Mesenchymal stem cell (in vitro differentiated cells and primary cell): ENCODE measurements around the gene ZNF10. TPM values are rescaled to one million over a fixed set of nuclear protein-coding genes. Genes with fewer than 3 reads are reported as not detected.
A peak's percentile ranks its signal among the peaks of the same experiment; 100 is the strongest.

ENCODE experiments used
- DNase-seq: peaks from one replicate; pipeline ENCODE4 v3.0.0-alpha.2; 2013
- H2AFZ ChIP-seq: one replicate; pipeline ENCODE4 v1.6.1; 2013; ENCODE audit warnings: low read depth, mild to moderate bottlenecking, control low read depth, inconsistent platforms, low read length, moderate library complexity
- H2AK5ac ChIP-seq: 2 replicates; pipeline ENCODE4 v1.6.1; 2013; ENCODE audit warnings: low read length, moderate library complexity, mild to moderate bottlenecking, inconsistent platforms; ENCODE audit not compliant: severe bottlenecking
- H2BK120ac ChIP-seq: one replicate; pipeline ENCODE4 v1.6.1; 2013; ENCODE audit warnings: low read depth, mild to moderate bottlenecking, inconsistent platforms, low read length, moderate library complexity
- H2BK12ac ChIP-seq, 2 experiments: one replicate each; pipeline ENCODE4 v1.6.1; 2013; ENCODE audit warnings: inconsistent platforms in 2 of 2, low read length in 2 of 2, mild to moderate bottlenecking in 2 of 2, moderate library complexity in 2 of 2, control low read depth in 1 of 2
- H2BK15ac ChIP-seq: one replicate; pipeline ENCODE4 v1.6.1; 2013; ENCODE audit warnings: mild to moderate bottlenecking, low read depth, inconsistent platforms; ENCODE audit not compliant: poor library complexity, severe bottlenecking
- H2BK5ac ChIP-seq: 2 replicates; pipeline ENCODE4 v1.6.1; 2013; ENCODE audit warnings: low read depth, mild to moderate bottlenecking, low read length, control low read depth, inconsistent platforms; ENCODE audit not compliant: poor library complexity, severe bottlenecking
- H3K14ac ChIP-seq, 2 experiments: one replicate each; pipeline ENCODE4 v1.6.1; 2013; ENCODE audit warnings: inconsistent platforms in 2 of 2, low read length in 2 of 2, control low read depth in 1 of 2, mild to moderate bottlenecking in 1 of 2, moderate library complexity in 1 of 2
- H3K18ac ChIP-seq, 2 experiments: one replicate each; pipeline ENCODE4 v1.6.1; 2013; ENCODE audit warnings: inconsistent platforms in 2 of 2, low read length in 2 of 2, control low read depth in 1 of 2, low read depth in 1 of 2, mild to moderate bottlenecking in 1 of 2
- H3K23ac ChIP-seq, 2 experiments: one replicate each; pipeline ENCODE4 v1.6.1; 2013; ENCODE audit warnings: inconsistent platforms in 2 of 2, low read length in 2 of 2, mild to moderate bottlenecking in 2 of 2, moderate library complexity in 2 of 2, control low read depth in 1 of 2
- H3K27ac ChIP-seq: 2 replicates; pipeline ENCODE4 v1.5.1; 2013; ENCODE audit warnings: mild to moderate bottlenecking, moderate library complexity, low read length, control low read depth, inconsistent platforms; ENCODE audit not compliant: poor library complexity, severe bottlenecking
- H3K27me3 ChIP-seq, 2 experiments: 2 replicates each; pipeline versions ENCODE4 v1.6.1 to v1.7.0; 2013; ENCODE audit warnings: low read length in 2 of 2, mild to moderate bottlenecking in 2 of 2, moderate library complexity in 2 of 2, control low read depth in 1 of 2, inconsistent platforms in 1 of 2; ENCODE audit not compliant: control insufficient read depth in 1 of 2, insufficient read depth in 1 of 2
- H3K36me3 ChIP-seq, 2 experiments: 2 replicates each; pipeline versions ENCODE4 v1.6.1 to v1.7.0; 2013; ENCODE audit warnings: low read length in 2 of 2, control low read depth in 1 of 2, inconsistent platforms in 1 of 2, low read depth in 1 of 2, mild to moderate bottlenecking in 1 of 2; ENCODE audit not compliant: insufficient read depth in 2 of 2, control insufficient read depth in 1 of 2
- H3K4ac ChIP-seq, 2 experiments: one replicate each; pipeline ENCODE4 v1.6.1; 2013; ENCODE audit warnings: inconsistent platforms in 2 of 2, low read length in 2 of 2, mild to moderate bottlenecking in 2 of 2, moderate library complexity in 2 of 2, control low read depth in 1 of 2, low read depth in 1 of 2
- H3K4me1 ChIP-seq: 2 replicates; pipeline ENCODE4 v1.6.1; 2013; ENCODE audit warnings: low read depth, low read length, control low read depth; ENCODE audit not compliant: control insufficient read depth, insufficient read depth
- H3K4me2 ChIP-seq: 2 replicates; pipeline ENCODE4 v1.6.1; 2013; ENCODE audit warnings: low read length, mild to moderate bottlenecking, inconsistent platforms; ENCODE audit not compliant: poor library complexity, severe bottlenecking
- H3K4me3 ChIP-seq, 2 experiments: 2 replicates each; pipeline versions ENCODE4 v1.5.1 to v1.7.0; 2013; ENCODE audit warnings: low read length in 2 of 2, mild to moderate bottlenecking in 2 of 2, control low read depth in 1 of 2, low read depth in 1 of 2; ENCODE audit not compliant: insufficient read depth in 1 of 2
- H3K79me1 ChIP-seq: replicated peaks from 2 replicates; pipeline ENCODE4 v1.6.1; 2013; ENCODE audit warnings: mild to moderate bottlenecking, control low read depth, low read length, inconsistent platforms; ENCODE audit not compliant: poor library complexity, severe bottlenecking
- H3K9ac ChIP-seq: 2 replicates; pipeline ENCODE4 v1.7.0; 2013; ENCODE audit warnings: mild to moderate bottlenecking, low read length, moderate library complexity
- H3K9me3 ChIP-seq: 2 replicates; pipeline ENCODE4 v1.7.0; 2013; ENCODE audit warnings: mild to moderate bottlenecking, low read length; ENCODE audit not compliant: control insufficient read depth
- H4K8ac ChIP-seq: one replicate; pipeline ENCODE4 v1.6.1; 2013; ENCODE audit warnings: inconsistent platforms, mild to moderate bottlenecking, low read length, moderate library complexity
- H4K91ac ChIP-seq: one replicate; pipeline ENCODE4 v1.6.1; 2013; ENCODE audit warnings: mild to moderate bottlenecking, low read length, inconsistent platforms
- WGBS: methylation state at CpG from one replicate; pipeline ENCODE4 v1.1.7; 2013; ENCODE audit warnings: mixed read lengths; 5-methylcytosine and 5-hydroxymethylcytosine counted together
- polyA plus RNA-seq, 2 experiments: library from polyadenylated mRNA; stranded (reverse); fragments of 200-250 nt; gene quantifications; one replicate each; pipeline ENCODE4 v1.2.3, GENCODE V29; 2013

Gene ZNF10
- polyA plus RNA-seq (2013, experiment 1 of 2): 4.1 TPM
- polyA plus RNA-seq (2013, experiment 2 of 2): 3.6 TPM

DNA sequence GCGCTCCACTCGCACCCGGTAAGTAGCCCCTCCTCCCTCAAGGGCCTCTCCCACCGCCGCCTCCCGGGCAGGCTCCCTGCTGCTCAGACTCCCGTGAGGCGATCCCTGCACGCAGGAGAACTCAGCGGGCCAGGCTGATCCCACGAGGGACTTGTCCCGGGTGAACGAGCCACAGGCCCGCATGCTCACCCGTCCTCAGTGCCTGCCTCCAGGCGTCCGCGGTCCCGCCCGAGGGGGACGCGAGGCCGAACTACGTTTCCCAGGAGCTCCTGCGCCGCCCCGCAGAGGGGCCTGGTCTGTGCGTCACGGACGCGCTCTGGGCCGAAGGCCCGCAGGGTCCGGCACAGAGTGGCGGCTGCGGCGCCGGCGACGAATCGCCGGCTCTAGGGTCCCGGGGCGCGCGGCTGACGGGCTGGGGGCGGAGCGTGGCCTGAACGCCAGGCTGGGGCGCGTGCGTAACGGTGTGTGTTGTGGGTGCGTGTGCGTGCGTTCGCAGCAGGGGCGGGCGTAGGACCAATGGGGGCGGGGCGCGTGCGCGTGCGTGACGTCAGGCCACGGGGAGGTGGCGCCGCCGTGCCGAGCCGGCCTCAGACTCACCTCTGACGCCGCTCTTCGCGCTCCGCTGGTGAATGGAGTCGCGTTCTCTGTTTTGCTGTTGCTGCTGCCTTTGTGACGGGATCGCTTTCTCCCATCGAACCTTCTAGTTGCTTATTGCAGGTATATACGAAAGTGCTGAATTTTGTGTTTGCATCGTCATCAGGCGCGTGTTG lies at the start of gene ZNF10, which contains the start of gene ZNF891:
Gene ZNF10, plus strand, starts transcription at position 590 of the 770 bp plus-strand sequence. CDS start 13,866 bp downstream, outside the sequence.
Gene ZNF891, minus strand, starts transcription at position 237 of the 770 bp plus-strand sequence. CDS start 8,356 bp downstream, outside the sequence.
- H2BK12ac ChIP-seq: no peak within 1 kb of the TSS
- under 1% methylated on average over 82 of the region's 87 CpGs for WGBS
- peak; percentile 97 for DNase-seq
- H3K9ac ChIP-seq: peak within 1 kb of the TSS; percentile 96
- H4K91ac ChIP-seq: peak within 1 kb of the TSS; percentile 41
- H3K23ac ChIP-seq: peak within 1 kb of the TSS in 1 of 2 experiments; percentile 20
- H3K18ac ChIP-seq: peak within 1 kb of the TSS; percentile 52 to 78
- H2BK120ac ChIP-seq: no peak within 1 kb of the TSS
- H3K79me1 ChIP-seq: peaks cover 23% of the 10 kb centered on the region
- peak within 1 kb of the TSS; percentile 73 to 90 for H3K4me3 ChIP-seq
- H3K4me1 ChIP-seq: no peaks in the 10 kb centered on the region
- H2AK5ac ChIP-seq: no peak within 1 kb of the TSS
- no peaks in the 10 kb centered on the region for H3K27me3 ChIP-seq
- H3K4ac ChIP-seq: peak within 1 kb of the TSS; percentile 14 to 39
- H3K4me2 ChIP-seq: peak within 1 kb of the TSS; percentile 92
- H3K9me3 ChIP-seq: peaks cover 58% of the 10 kb centered on the region
- H2BK5ac ChIP-seq: no peak within 1 kb of the TSS
- H2BK15ac ChIP-seq: peak within 1 kb of the TSS; percentile 73
- peaks cover 19 to 29% of the 10 kb centered on the region in 2 experiments for H3K36me3 ChIP-seq
- H3K27ac ChIP-seq: peak within 1 kb of the TSS; percentile 70
- H3K14ac ChIP-seq: peak within 1 kb of the TSS in 1 of 2 experiments; percentile 37
- peak within 1 kb of the TSS; percentile 16 for H4K8ac ChIP-seq
- H2AFZ ChIP-seq: peak within 1 kb of the TSS; percentile 67

DNA sequence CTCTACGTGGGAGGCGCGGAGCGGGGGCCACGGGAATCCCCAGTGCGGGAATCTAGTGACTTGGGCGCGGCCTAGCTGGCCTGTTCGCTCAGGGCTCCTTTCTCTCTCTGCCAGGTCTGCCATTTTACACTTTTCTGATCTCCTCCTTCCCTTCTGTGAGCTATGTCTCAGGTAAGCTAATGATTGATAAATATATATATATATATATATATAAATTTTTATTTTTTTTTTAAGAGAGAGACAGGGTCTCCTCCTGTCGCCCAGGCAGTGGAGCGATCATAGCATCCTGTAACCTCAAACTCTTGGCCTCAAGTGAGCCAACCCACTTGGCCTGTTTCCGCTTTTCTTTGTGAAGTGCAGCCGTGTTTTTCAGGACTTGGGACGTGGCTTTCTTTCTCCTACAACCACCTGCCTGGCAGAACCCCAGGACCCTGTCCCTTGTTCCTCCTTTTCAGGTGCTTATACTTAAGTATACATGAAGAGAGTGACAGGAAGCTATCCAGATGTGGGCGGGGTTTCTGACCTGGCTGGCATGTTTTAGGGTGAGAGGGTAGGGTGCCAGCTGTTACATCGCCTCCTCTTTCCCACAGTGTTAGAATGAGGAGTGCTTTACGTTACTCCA lies 49.2 kb upstream of the ZNF10 start:
- Histone ChIP-seq H4K91ac (peak overlapping the region; percentile 97), H2AK5ac (no peak overlapping the region), H3K4me2 (peak overlapping the region; percentile 67), H2BK5ac (peak overlapping the region; percentile 71), H3K14ac (peak overlapping the region in 1 of 2 experiments; percentile 37), H3K27ac (peak overlapping the region; percentile 91), H3K9me3 (peaks cover 78% of the 10 kb centered on the region), H4K8ac (peak overlapping the region; percentile 81), H2BK120ac (no peak overlapping the region), H3K4me3 (peak overlapping the region; percentile 81 to 88), H3K9ac (peak overlapping the region; percentile 99), H2BK15ac (peak overlapping the region; percentile 44), H3K4me1 (no peaks in the 10 kb centered on the region), H2AFZ (peak overlapping the region; percentile 83), H3K27me3 (no peaks in the 10 kb centered on the region), H3K36me3 (peaks cover 21 to 47% of the 10 kb centered on the region in 2 experiments), H2BK12ac (peak overlapping the region in 1 of 2 experiments; percentile 43), H3K4ac (peak overlapping the region; percentile 90 to 91), H3K23ac (peak overlapping the region in 1 of 2 experiments; percentile 57), H3K18ac (peak overlapping the region; percentile 80 to 94), H3K79me1 (peaks cover 10% of the 10 kb centered on the region)
- DNase-seq: no peak
- WGBS: 48% methylated on average over 13 of the region's 17 CpGs

DNA sequence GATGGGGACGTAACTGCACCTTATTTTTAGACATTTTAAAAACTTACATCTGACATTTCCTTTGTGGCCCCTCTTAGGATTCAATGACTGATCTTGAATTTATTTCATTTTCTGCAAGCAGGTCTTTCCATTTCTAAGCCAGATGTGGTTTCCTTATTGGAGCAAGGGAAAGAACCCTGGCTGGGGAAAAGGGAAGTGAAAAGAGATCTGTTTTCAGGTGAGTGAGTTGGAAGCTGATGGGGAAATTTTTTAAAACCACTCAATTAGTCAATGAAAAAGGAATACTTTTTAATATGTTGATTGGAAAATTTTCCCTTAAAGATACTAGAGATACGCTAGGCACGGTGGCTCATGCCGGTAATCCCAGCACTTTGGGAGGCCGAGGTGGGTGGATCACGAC lies 47.1 kb upstream of the ZNF10 start:
- Histone ChIP-seq H3K79me1 (peaks cover 10% of the 10 kb centered on the region), H2BK5ac (no peak overlapping the region), H2AFZ (no peak overlapping the region), H3K14ac (no peak overlapping the region), H4K8ac (no peak overlapping the region), H3K4me3 (peak overlapping the region in 1 of 2 experiments; percentile 88), H3K36me3 (peaks cover 26 to 67% of the 10 kb centered on the region in 2 experiments), H3K9me3 (peaks cover 81% of the 10 kb centered on the region), H3K27me3 (no peaks in the 10 kb centered on the region), H2BK15ac (no peak overlapping the region), H3K18ac (no peak overlapping the region), H3K4ac (no peak overlapping the region), H4K91ac (no peak overlapping the region), H3K4me2 (no peak overlapping the region), H3K9ac (no peak overlapping the region), H2BK120ac (no peak overlapping the region), H3K23ac (no peak overlapping the region), H2BK12ac (no peak overlapping the region), H3K27ac (no peak overlapping the region), H2AK5ac (no peak overlapping the region), H3K4me1 (no peaks in the 10 kb centered on the region)
- WGBS: 98% methylated on average over 5 of the region's 6 CpGs
- no peak for DNase-seq

DNA sequence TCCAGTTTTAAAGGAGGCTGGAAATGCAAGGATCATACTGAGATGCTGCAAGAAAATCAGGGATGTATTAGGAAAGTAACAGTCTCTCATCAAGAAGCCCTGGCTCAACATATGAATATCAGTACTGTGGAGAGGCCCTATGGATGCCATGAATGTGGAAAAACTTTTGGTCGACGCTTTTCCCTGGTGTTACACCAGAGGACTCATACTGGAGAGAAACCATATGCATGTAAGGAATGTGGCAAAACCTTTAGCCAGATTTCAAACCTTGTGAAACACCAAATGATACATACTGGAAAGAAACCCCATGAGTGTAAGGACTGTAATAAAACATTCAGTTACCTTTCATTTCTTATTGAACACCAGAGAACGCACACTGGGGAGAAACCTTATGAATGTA lies 24.8 kb upstream of the ZNF10 start:
- H3K27me3 ChIP-seq: no peaks in the 10 kb centered on the region
- H3K4me1 ChIP-seq: no peaks in the 10 kb centered on the region
- H2AFZ ChIP-seq: no peak overlapping the region
- no peak overlapping the region for H3K18ac ChIP-seq
- H2BK5ac ChIP-seq: no peak overlapping the region
- no peak overlapping the region for H4K8ac ChIP-seq
- no peak overlapping the region for H3K9ac ChIP-seq
- DNase-seq: peak; percentile 17
- H3K9me3 ChIP-seq: peaks cover 99% of the 10 kb centered on the region
- H3K4me2 ChIP-seq: no peak overlapping the region
- peak overlapping the region in 1 of 2 experiments; percentile 71 for H3K4me3 ChIP-seq
- H2BK12ac ChIP-seq: no peak overlapping the region
- H3K79me1 ChIP-seq: peaks cover 8% of the 10 kb centered on the region
- no peak overlapping the region for H2AK5ac ChIP-seq
- no peak overlapping the region for H3K23ac ChIP-seq
- no peak overlapping the region for H3K4ac ChIP-seq
- no peak overlapping the region for H2BK15ac ChIP-seq
- H3K36me3 ChIP-seq: peaks cover 28 to 79% of the 10 kb centered on the region in 2 experiments
- H4K91ac ChIP-seq: no peak overlapping the region
- WGBS: 94% methylated on average over 3 of the region's 3 CpGs
- no peak overlapping the region for H3K14ac ChIP-seq
- H2BK120ac ChIP-seq: no peak overlapping the region
- H3K27ac ChIP-seq: no peak overlapping the region
